ENCODE data around the gene COL4A1. TPM values are rescaled to one million over a fixed set of nuclear protein-coding genes. Genes with fewer than 3 reads are reported as not detected.

COL4A1 gene
- polyA plus RNA-seq, 1 experiment, result 210 TPM

DNA sequence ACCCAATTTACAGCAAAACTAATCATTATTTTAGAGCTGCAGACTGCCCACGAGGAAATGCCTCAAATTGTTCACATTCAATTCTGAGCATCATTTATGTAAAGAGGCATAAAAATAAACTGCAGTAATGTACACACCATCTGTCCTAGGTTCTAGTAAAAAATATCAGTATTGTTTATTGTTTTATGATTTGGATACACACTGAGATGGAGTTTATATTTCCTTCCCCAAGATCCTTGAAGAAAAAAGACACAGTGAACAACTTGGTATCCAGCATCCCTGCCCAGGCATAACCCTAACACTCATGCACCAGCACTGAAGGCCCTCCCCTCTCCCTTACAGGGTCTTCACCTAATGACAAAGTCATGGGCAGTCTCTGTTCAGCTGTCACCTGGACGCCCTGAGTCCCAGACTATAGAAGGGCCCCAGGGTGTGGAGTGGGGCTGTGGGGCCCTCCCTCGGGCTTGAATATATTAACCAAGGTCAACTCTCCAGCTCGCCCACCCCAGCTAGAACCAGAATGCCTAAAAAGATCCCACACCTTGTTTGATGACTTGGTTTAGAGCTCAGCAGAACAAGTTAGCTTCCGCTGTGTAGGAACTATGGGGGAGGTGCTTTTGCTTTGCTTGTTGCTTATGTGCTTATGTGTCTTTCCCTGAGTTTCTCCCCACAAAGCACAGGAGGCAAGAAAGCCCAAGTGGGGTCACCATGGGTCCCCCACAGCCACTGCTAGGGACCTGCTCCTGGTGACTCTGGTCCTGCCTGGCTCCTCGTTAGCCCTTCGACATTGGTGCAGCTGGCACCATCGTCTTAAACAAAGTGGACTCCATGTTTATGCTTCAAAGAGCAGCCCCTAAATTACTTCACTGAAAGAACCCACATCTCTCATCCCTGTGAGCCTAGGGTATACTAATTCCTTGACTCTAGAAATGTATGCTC lies 111.1 kb downstream of the COL4A1 start:
- no peak for DNase-seq (ENCODE audit: low read depth, low spot score)
- POLR2A ChIA-PET, result no interaction called here
- Histone ChIP-seq H3K9me3 (ENCODE audit: control insufficient read depth, insufficient read depth, low read length) (no peaks in the 10 kb centered on the region), H3K27ac (ENCODE audit: low read depth, low read length) (peak overlapping the region; percentile 31), H3K4me3 (ENCODE audit: low read depth, low read length) (no peak overlapping the region), H3K27me3 (ENCODE audit: control insufficient read depth, insufficient read depth, low read length) (no peaks in the 10 kb centered on the region)
- TF ChIP-seq, protein P1, sequence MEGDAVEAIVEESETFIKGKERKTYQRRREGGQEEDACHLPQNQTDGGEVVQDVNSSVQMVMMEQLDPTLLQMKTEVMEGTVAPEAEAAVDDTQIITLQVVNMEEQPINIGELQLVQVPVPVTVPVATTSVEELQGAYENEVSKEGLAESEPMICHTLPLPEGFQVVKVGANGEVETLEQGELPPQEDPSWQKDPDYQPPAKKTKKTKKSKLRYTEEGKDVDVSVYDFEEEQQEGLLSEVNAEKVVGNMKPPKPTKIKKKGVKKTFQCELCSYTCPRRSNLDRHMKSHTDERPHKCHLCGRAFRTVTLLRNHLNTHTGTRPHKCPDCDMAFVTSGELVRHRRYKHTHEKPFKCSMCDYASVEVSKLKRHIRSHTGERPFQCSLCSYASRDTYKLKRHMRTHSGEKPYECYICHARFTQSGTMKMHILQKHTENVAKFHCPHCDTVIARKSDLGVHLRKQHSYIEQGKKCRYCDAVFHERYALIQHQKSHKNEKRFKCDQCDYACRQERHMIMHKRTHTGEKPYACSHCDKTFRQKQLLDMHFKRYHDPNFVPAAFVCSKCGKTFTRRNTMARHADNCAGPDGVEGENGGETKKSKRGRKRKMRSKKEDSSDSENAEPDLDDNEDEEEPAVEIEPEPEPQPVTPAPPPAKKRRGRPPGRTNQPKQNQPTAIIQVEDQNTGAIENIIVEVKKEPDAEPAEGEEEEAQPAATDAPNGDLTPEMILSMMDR (IDR thresholded peaks at IDR 0.05; ENCODE audit: low read depth, low read length), result no peak
- CTCF ChIA-PET, result no interaction called here

DNA sequence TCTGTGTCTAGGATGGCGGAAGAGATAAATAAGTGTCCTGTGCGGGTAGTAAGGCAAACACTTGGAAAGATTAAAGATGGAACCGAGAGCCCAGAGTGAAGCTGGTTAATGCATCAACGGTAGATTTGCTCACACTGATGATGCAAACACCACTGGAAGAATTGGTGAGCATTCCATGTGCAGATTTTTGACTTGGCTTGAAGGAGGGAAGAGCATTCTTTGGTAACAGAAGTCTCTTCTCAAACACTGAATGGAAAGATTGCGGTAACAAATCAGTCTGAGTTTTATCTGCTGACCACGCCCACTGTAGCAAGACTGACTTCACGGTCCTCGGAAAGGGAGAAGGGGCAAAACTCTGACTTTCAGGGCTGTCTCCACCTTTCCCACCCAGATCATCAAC lies 112.5 kb downstream of the COL4A1 start:
- ChIA-PET CTCF (no interaction called here), POLR2A (interaction anchor here (0.6 kb wide), 1 partner anchor 125 kb away, joined by 4 read pairs; no protein-coding TSS in a partner anchor)
- DNase-seq (ENCODE audit: low read depth, low spot score), result no peak
- Histone ChIP-seq H3K4me3 (ENCODE audit: low read depth, low read length) (no peak overlapping the region), H3K27ac (ENCODE audit: low read depth, low read length) (no peak overlapping the region), H3K9me3 (ENCODE audit: control insufficient read depth, insufficient read depth, low read length) (no peaks in the 10 kb centered on the region), H3K27me3 (ENCODE audit: control insufficient read depth, insufficient read depth, low read length) (no peaks in the 10 kb centered on the region)
- TF ChIP-seq, protein P1 (IDR thresholded peaks at IDR 0.05; ENCODE audit: low read depth, low read length), result no peak

DNA sequence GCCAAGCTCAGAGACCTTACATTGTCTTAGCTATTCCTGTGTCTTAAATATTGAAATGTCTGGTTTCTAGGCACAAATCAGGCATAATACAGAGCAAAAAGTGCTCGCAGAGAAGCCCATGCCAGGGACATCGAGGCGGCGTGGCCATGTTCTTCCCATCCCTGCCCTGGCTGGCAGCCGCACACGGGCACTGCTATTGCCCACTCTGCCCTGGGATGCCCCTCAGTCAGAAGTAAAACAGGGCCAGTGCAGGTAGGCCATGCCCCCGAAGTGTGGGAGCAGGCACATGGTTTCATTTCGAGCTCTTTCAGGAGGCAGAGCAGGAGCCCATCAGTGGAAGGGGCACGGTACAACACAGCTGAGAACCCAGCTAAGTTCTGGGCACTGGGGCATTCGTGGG lies 113.5 kb downstream of the COL4A1 start:
- POLR2A ChIA-PET, result no interaction called here

DNA sequence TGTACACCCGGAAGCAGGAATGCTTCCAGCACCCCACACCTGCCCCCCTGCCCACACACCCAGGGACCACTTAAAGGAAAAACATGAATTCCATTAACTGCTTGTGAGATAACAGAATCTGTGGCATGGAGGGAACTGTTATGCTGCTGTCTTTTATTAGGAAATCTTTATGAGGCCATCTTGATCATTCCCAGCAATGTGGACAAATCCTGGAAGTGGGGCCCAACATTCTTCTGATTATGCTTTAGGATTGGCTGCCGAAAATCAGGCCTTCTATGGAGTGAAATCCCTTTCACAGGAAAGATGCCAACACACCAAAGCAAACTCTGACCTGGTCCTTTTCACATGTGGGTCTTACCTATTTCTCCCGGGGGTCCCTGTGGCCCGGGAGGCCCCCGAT lies 114.5 kb downstream of the COL4A1 start:
- no peak for DNase-seq (ENCODE audit: low read depth, low spot score)
- ChIA-PET POLR2A (no interaction called here), CTCF (no interaction called here)
- H3K27ac ChIP-seq (ENCODE audit: low read depth, low read length), result no peak overlapping the region
- no peak overlapping the region for H3K4me3 ChIP-seq (ENCODE audit: low read depth, low read length)
- TF ChIP-seq, protein P1 (IDR thresholded peaks at IDR 0.05; ENCODE audit: low read depth, low read length), result no peak
- no peaks in the 10 kb centered on the region for H3K27me3 ChIP-seq (ENCODE audit: control insufficient read depth, insufficient read depth, low read length)
- no peaks in the 10 kb centered on the region for H3K9me3 ChIP-seq (ENCODE audit: control insufficient read depth, insufficient read depth, low read length)

More for the DNA sequence above, 113.5 kb downstream of the COL4A1 start:
- no peaks in the 10 kb centered on the region for H3K9me3 ChIP-seq (ENCODE audit: control insufficient read depth, insufficient read depth, low read length)
- CTCF ChIA-PET, result no interaction called here
- H3K4me3 ChIP-seq (ENCODE audit: low read depth, low read length), result no peak overlapping the region
- no peak overlapping the region for H3K27ac ChIP-seq (ENCODE audit: low read depth, low read length)
- DNase-seq (ENCODE audit: low read depth, low spot score), result no peak
- TF ChIP-seq, protein P1 (IDR thresholded peaks at IDR 0.05; ENCODE audit: low read depth, low read length), result no peak
- H3K27me3 ChIP-seq (ENCODE audit: control insufficient read depth, insufficient read depth, low read length), result no peaks in the 10 kb centered on the region

DNA sequence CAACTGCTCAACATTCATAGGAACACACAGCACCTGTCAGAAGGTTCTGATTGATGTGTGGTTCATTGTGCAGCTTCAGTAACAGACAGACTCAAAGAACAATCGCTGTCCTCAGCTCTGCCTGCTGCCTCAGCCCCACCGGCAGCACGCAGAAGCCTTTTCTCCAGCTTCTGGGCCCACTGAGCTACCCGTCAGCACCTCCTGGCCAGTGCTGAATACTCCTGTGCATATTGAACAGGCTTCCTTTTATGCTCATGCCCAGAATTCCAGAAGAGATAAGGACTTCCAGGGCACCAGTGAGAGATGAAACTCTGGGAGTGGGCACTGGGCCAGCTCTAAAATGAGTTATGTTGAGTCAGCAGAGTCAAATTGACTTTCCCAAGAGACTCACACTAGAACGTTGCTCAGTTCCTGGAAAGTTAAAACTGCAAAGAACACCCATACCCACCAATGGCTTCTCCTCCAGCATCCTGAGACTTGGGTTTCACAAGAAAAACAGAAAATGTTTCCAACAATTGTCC lies 119.3 kb downstream of the COL4A1 start:
- no peaks in the 10 kb centered on the region; the same call in 1 of the 2 replicates for H3K9me3 ChIP-seq (ENCODE audit: control insufficient read depth, insufficient read depth, low read length)
- peak; percentile 15 for DNase-seq (ENCODE audit: low read depth, low spot score)
- ChIA-PET CTCF (no interaction called here), POLR2A (no interaction called here)
- no peak overlapping the region for H3K27ac ChIP-seq (ENCODE audit: low read depth, low read length)
- no peaks in the 10 kb centered on the region for H3K27me3 ChIP-seq (ENCODE audit: control insufficient read depth, insufficient read depth, low read length)
- no peak overlapping the region for H3K4me3 ChIP-seq (ENCODE audit: low read depth, low read length)
- TF ChIP-seq, protein P1 (IDR thresholded peaks at IDR 0.05; ENCODE audit: low read depth, low read length), result no peak

All from AG04450 (cell line).